Panc1 (cell line): ENCODE measurements around the gene DCLK2. TPM values are rescaled to one million over a fixed set of nuclear protein-coding genes. Genes with fewer than 3 reads are reported as not detected.

Source experiments
- ATAC-seq: fragments of 200-7000 bp; cut with Tn5 transposase; 2 replicates; pipeline ENCODE4 v1.9.1; 2020; ENCODE audit warnings: mild to moderate bottlenecking, moderate library complexity
- BruUV-seq: library from RNA; stranded (reverse); fragments of 400-500 nt; replicated peaks from 2 replicates; lab custom pipeline; 2021; lab: Mats Ljungman, UMichigan
- CTCF ChIA-PET: fragments of 300-600 bp; sonication (Branson Sonifier 250); formaldehyde crosslinking; loops from one replicate; lab custom pipeline; 2022; ENCODE audit warnings: antibody characterized with exemption; lab: Charles Lee
- POLR2A ChIA-PET: fragments of 300-600 bp; sonication (Branson Sonifier 250); formaldehyde crosslinking; loops from one replicate; lab custom pipeline; 2022; ENCODE audit warnings: antibody characterized with exemption; lab: Charles Lee
- DNase-seq: peaks from one replicate; pipeline ENCODE4 v3.0.0-alpha.2; 2010; ENCODE audit warnings: low read depth, low spot score
- H3K27ac ChIP-seq: 2 replicates; pipeline ENCODE4 v1.5.1; 2011; ENCODE audit warnings: mild to moderate bottlenecking, low read length, inconsistent platforms
- H3K27me3 ChIP-seq: fragments of 200-500 bp; sonication (Bioruptor generic); 2 replicates; pipeline ENCODE4 v1.6.0; 2014; ENCODE audit warnings: low read length, inconsistent platforms; ENCODE audit not compliant: control insufficient read depth, insufficient read depth
- H3K36me3 ChIP-seq: fragments of 200-500 bp; sonication (Bioruptor generic); 2 replicates; pipeline ENCODE4 v1.5.1; 2014; ENCODE audit warnings: inconsistent platforms, mild to moderate bottlenecking, low read length, moderate library complexity; ENCODE audit not compliant: control insufficient read depth, insufficient read depth
- H3K4me1 ChIP-seq: 2 replicates; pipeline ENCODE4 v1.5.1; 2011; ENCODE audit warnings: inconsistent platforms, mild to moderate bottlenecking, low read length, moderate library complexity; ENCODE audit not compliant: control insufficient read depth, insufficient read depth
- H3K4me3 ChIP-seq, 2 experiments: 2 replicates each; pipeline ENCODE4 v1.5.1; 2011 to 2012; ENCODE audit warnings: low read depth in 2 of 2, low read length in 2 of 2, mild to moderate bottlenecking in 2 of 2, inconsistent platforms in 1 of 2, moderate library complexity in 1 of 2
- H3K9me3 ChIP-seq: fragments of 200-500 bp; sonication (Bioruptor generic); 2 replicates; pipeline ENCODE4 v1.5.1; 2014; ENCODE audit warnings: low read depth, mild to moderate bottlenecking, inconsistent platforms, low read length, moderate library complexity; ENCODE audit not compliant: control insufficient read depth, insufficient read depth
- CTCF ChIP-seq: fragments of 450-650 bp; IDR thresholded peaks from 2 replicates; pipeline ENCODE4 v1.5.1; 2017; ENCODE audit warnings: mild to moderate bottlenecking
- POLR2AphosphoS5 ChIP-seq: IDR thresholded peaks from 2 replicates; pipeline ENCODE4 v1.6.1; 2012; ENCODE audit warnings: mild to moderate bottlenecking, low read depth, low read length, moderate library complexity
- SIN3A ChIP-seq: IDR thresholded peaks from 2 replicates; pipeline ENCODE4 v1.6.1; 2012; ENCODE audit warnings: low read depth, mild to moderate bottlenecking, low read length, moderate library complexity, borderline replicate concordance; ENCODE audit not compliant: insufficient read depth
- TCF7L2 ChIP-seq: IDR thresholded peaks from 2 replicates; pipeline ENCODE4 v1.6.1; 2011; ENCODE audit warnings: mild to moderate bottlenecking, low read depth, low read length, inconsistent platforms
- in situ Hi-C: cut with HindIII; loops from 2 replicates; pipeline ENCODE4 v1.10.0; 2016; ENCODE audit warnings: low sequenced_read_pairs, low pct_unique_long_range_greater_than_20kb
- intact Hi-C: fragments of 100-400 bp; cut with micrococcal nuclease; formaldehyde crosslinking; loops from one replicate; pipeline ENCODE4 v1.10.0; 2022; ENCODE audit not compliant: unreplicated experiment
- total RNA-seq: library from RNA; stranded (reverse); gene quantifications from one replicate; pipeline ENCODE4 v1.2.1, GENCODE V29; 2021; ENCODE audit not compliant: unreplicated experiment
- TF ChIP-seq, protein P1 (sequence below), 2 experiments: IDR thresholded peaks; 2 replicates each; pipeline ENCODE4 v1.6.1; 2011 to 2012; ENCODE audit warnings: low read depth in 2 of 2, control low read depth in 1 of 2, low read length in 1 of 2, mild to moderate bottlenecking in 1 of 2, moderate library complexity in 1 of 2; ENCODE audit not compliant: insufficient read depth in 1 of 2

The DCLK2 gene
- total RNA-seq, 1 experiment from 2014 or later = 9.5 TPM

DNA sequence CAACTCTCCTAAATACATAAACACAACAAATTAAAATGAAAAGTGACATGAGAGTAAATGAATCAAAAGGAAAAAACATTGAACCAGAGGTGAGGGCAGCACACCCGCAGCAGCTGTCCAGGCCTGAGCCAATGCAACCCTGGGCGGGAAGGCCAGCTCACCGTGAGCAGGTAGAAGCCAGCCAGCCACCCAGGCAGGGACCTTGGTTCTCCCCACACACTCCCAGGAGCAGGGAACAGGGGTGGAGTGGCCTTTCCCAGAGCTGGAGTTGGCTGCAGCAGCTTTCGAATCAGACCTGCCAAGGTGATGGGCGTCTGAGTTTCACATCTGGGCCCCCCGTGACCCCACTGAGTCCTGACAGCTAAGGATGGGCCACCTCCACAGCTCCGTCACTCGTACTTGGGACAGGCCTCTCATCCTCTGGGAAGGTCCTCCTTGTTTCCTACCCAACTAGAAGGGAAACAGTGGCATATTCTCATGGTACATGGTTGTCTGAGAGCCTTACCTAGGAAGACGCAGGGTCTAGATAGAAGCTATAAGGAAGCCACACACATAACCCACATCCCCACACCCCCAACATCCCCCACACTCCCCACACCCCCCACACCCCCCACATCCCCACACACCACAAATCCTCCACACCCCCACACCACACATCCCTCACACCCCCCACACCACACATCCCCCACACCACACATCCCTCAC lies 172.2 kb downstream of the DCLK2 start:
- Histone ChIP-seq H3K27me3 (no peaks in the 10 kb centered on the region), H3K36me3 (no peaks in the 10 kb centered on the region), H3K4me1 (0 out of 2 replicates have a peak, but pooled peaks cover 7% of the 10 kb centered on the region), H3K27ac (no peak overlapping the region), H3K9me3 (no peaks in the 10 kb centered on the region), H3K4me3 (no peak overlapping the region)
- BruUV-seq = TSS peak; percentile 50
- TF ChIP-seq CTCF = no peak
- no peak for TF ChIP-seq TCF7L2
- TF ChIP-seq SIN3A = no peak
- TF ChIP-seq, protein P1, sequence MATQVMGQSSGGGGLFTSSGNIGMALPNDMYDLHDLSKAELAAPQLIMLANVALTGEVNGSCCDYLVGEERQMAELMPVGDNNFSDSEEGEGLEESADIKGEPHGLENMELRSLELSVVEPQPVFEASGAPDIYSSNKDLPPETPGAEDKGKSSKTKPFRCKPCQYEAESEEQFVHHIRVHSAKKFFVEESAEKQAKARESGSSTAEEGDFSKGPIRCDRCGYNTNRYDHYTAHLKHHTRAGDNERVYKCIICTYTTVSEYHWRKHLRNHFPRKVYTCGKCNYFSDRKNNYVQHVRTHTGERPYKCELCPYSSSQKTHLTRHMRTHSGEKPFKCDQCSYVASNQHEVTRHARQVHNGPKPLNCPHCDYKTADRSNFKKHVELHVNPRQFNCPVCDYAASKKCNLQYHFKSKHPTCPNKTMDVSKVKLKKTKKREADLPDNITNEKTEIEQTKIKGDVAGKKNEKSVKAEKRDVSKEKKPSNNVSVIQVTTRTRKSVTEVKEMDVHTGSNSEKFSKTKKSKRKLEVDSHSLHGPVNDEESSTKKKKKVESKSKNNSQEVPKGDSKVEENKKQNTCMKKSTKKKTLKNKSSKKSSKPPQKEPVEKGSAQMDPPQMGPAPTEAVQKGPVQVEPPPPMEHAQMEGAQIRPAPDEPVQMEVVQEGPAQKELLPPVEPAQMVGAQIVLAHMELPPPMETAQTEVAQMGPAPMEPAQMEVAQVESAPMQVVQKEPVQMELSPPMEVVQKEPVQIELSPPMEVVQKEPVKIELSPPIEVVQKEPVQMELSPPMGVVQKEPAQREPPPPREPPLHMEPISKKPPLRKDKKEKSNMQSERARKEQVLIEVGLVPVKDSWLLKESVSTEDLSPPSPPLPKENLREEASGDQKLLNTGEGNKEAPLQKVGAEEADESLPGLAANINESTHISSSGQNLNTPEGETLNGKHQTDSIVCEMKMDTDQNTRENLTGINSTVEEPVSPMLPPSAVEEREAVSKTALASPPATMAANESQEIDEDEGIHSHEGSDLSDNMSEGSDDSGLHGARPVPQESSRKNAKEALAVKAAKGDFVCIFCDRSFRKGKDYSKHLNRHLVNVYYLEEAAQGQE (IDR thresholded peaks at IDR 0.05; ENCODE audit: insufficient read depth in 1 of 2, low read depth in 2 of 2, low read length in 1 of 2) = no peak
- no peak for TF ChIP-seq POLR2AphosphoS5
- peak; percentile 68 for ATAC-seq
- intact Hi-C loops (no loop called here), in situ Hi-C loops (no loop called here)
- CTCF ChIA-PET = no interaction called here
- POLR2A ChIA-PET = no interaction called here
- DNase-seq = no peak

- BruUV-seq = no TSS peak
- H3K9me3 ChIP-seq = no peaks in the 10 kb centered on the region
- H3K36me3 ChIP-seq = no peaks in the 10 kb centered on the region
- DNase-seq = no peak
- TF ChIP-seq POLR2AphosphoS5 = no peak
- TF ChIP-seq CTCF = no peak
- no peak for TF ChIP-seq TCF7L2
- no peak for TF ChIP-seq SIN3A
- TF ChIP-seq, protein P1 (IDR thresholded peaks at IDR 0.05; ENCODE audit: insufficient read depth in 1 of 2, low read depth in 2 of 2, low read length in 1 of 2) = no peak
- in situ Hi-C loops (no loop called here), intact Hi-C loops (no loop called here)
- no peak overlapping the region for H3K4me3 ChIP-seq
- no peaks in the 10 kb centered on the region for H3K27me3 ChIP-seq
- H3K27ac ChIP-seq = no peak overlapping the region
- POLR2A ChIA-PET = no interaction called here
- no peak for ATAC-seq
- 0 out of 2 replicates have a peak, but pooled peaks cover 7% of the 10 kb centered on the region for H3K4me1 ChIP-seq
- CTCF ChIA-PET = no interaction called here
Observed at GRCh38 chr4:150250998-150251651, 172.9 kb downstream of the DCLK2 start.
